CD8-positive, alpha-beta memory T cell (primary cell): ENCODE data around the gene MAST4. TPM values are rescaled to one million over a fixed set of nuclear protein-coding genes. Genes with fewer than 3 reads are reported as not detected.

Experiments used
- CTCF ChIA-PET: fragments of 350-600 bp; sonication (Branson Sonifier 250); formaldehyde crosslinking; loops from one replicate; lab custom pipeline; 2021; ENCODE audit warnings: antibody characterized with exemption; lab: Charles Lee
- POLR2A ChIA-PET: fragments of 350-600 bp; sonication (Branson Sonifier 250); formaldehyde crosslinking; loops from one replicate; lab custom pipeline; 2021; ENCODE audit warnings: antibody characterized with exemption; lab: Charles Lee
- DNase-seq, 5 donors: peaks; one replicate each; pipeline versions ENCODE4 v3.0.0 to v3.0.0-alpha.2; 2020 to 2022; ENCODE audit warnings: mixed read lengths in 1 of 5
- H3K27ac ChIP-seq: one replicate; pipeline ENCODE4 v1.7.0; 2013; ENCODE audit warnings: low read depth, mild to moderate bottlenecking, low read length, moderate library complexity
- H3K27me3 ChIP-seq: 2 replicates; pipeline ENCODE4 v1.7.0; 2013; ENCODE audit warnings: low read length, mild to moderate bottlenecking; ENCODE audit not compliant: insufficient read depth, poor library complexity, severe bottlenecking
- H3K36me3 ChIP-seq: 2 replicates; pipeline ENCODE4 v1.7.0; 2013; ENCODE audit warnings: mild to moderate bottlenecking, low read length, moderate library complexity; ENCODE audit not compliant: insufficient read depth
- H3K4me1 ChIP-seq: 2 replicates; pipeline ENCODE4 v1.7.0; 2013; ENCODE audit warnings: mild to moderate bottlenecking, low read length, moderate library complexity; ENCODE audit not compliant: insufficient read depth
- H3K4me3 ChIP-seq: 2 replicates; pipeline ENCODE4 v1.7.0; 2013; ENCODE audit warnings: mild to moderate bottlenecking, low read length
- H3K9me3 ChIP-seq: 2 replicates; pipeline ENCODE4 v1.7.0; 2013; ENCODE audit warnings: mild to moderate bottlenecking, low read length
- H3K27ac Mint-ChIP-seq, 8 donors: one replicate each; pipeline ENCODE4 v1.8.0; 2020 to 2021; ENCODE audit warnings: mixed read lengths in 8 of 8, mild to moderate bottlenecking in 6 of 8, inconsistent platforms in 3 of 8, moderate library complexity in 3 of 8
- H3K27me3 Mint-ChIP-seq, 2 donors: one replicate each; pipeline ENCODE4 v1.8.0; 2020 to 2021; ENCODE audit warnings: mixed read lengths in 2 of 2, mild to moderate bottlenecking in 1 of 2, moderate library complexity in 1 of 2
- H3K36me3 Mint-ChIP-seq, 3 donors: one replicate each; pipeline ENCODE4 v1.8.0; 2020 to 2021; ENCODE audit warnings: mixed read lengths in 3 of 3, inconsistent platforms in 1 of 3, mild to moderate bottlenecking in 1 of 3
- H3K4me1 Mint-ChIP-seq, 3 donors: one replicate each; pipeline ENCODE4 v1.8.0; 2020 to 2021; ENCODE audit warnings: mixed read lengths in 3 of 3, inconsistent platforms in 1 of 3, mild to moderate bottlenecking in 1 of 3
- H3K4me3 Mint-ChIP-seq, 7 donors: one replicate each; pipeline ENCODE4 v1.8.0; 2020 to 2021; ENCODE audit warnings: mixed read lengths in 7 of 7, mild to moderate bottlenecking in 6 of 7, moderate library complexity in 4 of 7, inconsistent platforms in 2 of 7
- H3K9me3 Mint-ChIP-seq, 5 donors: one replicate each; pipeline ENCODE4 v1.8.0; 2020 to 2022; ENCODE audit warnings: mixed read lengths in 5 of 5, mild to moderate bottlenecking in 3 of 5, moderate library complexity in 2 of 5, inconsistent platforms in 1 of 5
- polyA plus RNA-seq: library from polyadenylated mRNA; unstranded; fragments of 300-500 nt; fragmentation: Illumina TruSeq; gene quantifications from one replicate; pipeline ENCODE4 v1.2.3, GENCODE V29; 2021
- total RNA-seq, 2 experiments: library from RNA; stranded (reverse); gene quantifications; one replicate each; pipeline ENCODE4 v1.2.3, GENCODE V29; 2021

MAST4 gene
- total and polyA plus RNA-seq, 3 experiments from 2014 or later, result 5.0 to 7.2 (median 6.5) TPM

GRCh38 chr5:67027171-67027570, 431.0 kb downstream of the MAST4 start:
- H3K4me1 Mint-ChIP-seq, result peaks cover 10 to 27% (median 16%) of the 10 kb centered on the region in 3 donors
- H3K4me1 ChIP-seq, result no peaks in the 10 kb centered on the region
- H3K9me3 ChIP-seq, result no peaks in the 10 kb centered on the region
- H3K36me3 ChIP-seq, result no peaks in the 10 kb centered on the region
- H3K36me3 Mint-ChIP-seq, result peaks cover 0 to 5% (median 1%) of the 10 kb centered on the region in 3 donors
- no peaks in the 10 kb centered on the region for H3K9me3 Mint-ChIP-seq
- no peaks in the 10 kb centered on the region for H3K27me3 Mint-ChIP-seq
- H3K4me3 ChIP-seq, result no peak overlapping the region
- H3K27me3 ChIP-seq, result no peaks in the 10 kb centered on the region
- no peak overlapping the region for H3K4me3 Mint-ChIP-seq
- H3K27ac ChIP-seq, result no peak overlapping the region
- ChIA-PET CTCF (no interaction called here), POLR2A (no interaction called here)
- no peak for DNase-seq
- H3K27ac Mint-ChIP-seq, result no peak overlapping the region

- ChIA-PET POLR2A (no interaction called here), CTCF (no interaction called here)
- H3K9me3 Mint-ChIP-seq, result no peaks in the 10 kb centered on the region
- no peak overlapping the region for H3K27ac ChIP-seq
- H3K27me3 Mint-ChIP-seq, result no peaks in the 10 kb centered on the region
- H3K27ac Mint-ChIP-seq, result peak overlapping the region in 2 of 8 donors; percentile 25 to 48
- no peaks in the 10 kb centered on the region for H3K9me3 ChIP-seq
- no peak for DNase-seq
- H3K36me3 ChIP-seq, result no peaks in the 10 kb centered on the region
- H3K27me3 ChIP-seq, result no peaks in the 10 kb centered on the region
- peaks cover 13 to 32% (median 20%) of the 10 kb centered on the region in 3 donors for H3K4me1 Mint-ChIP-seq
- no peak overlapping the region for H3K4me3 Mint-ChIP-seq
- peaks cover 0 to 5% (median 1%) of the 10 kb centered on the region in 3 donors for H3K36me3 Mint-ChIP-seq
- no peak overlapping the region for H3K4me3 ChIP-seq
- H3K4me1 ChIP-seq, result no peaks in the 10 kb centered on the region
These were observed 432.2 kb downstream of the MAST4 start for GRCh38 chr5:67028371-67028770.

- Mint-ChIP-seq H3K9me3 (no peaks in the 10 kb centered on the region), H3K27ac (no peak overlapping the region), H3K27me3 (no peaks in the 10 kb centered on the region), H3K36me3 (peaks cover 0 to 5% (median 1%) of the 10 kb centered on the region in 3 donors), H3K4me3 (no peak overlapping the region), H3K4me1 (peaks cover 13 to 32% (median 20%) of the 10 kb centered on the region in 3 donors)
- DNase-seq, result no peak
- no peaks in the 10 kb centered on the region for H3K9me3 ChIP-seq
- ChIA-PET CTCF (no interaction called here), POLR2A (no interaction called here)
- H3K27me3 ChIP-seq, result no peaks in the 10 kb centered on the region
- no peaks in the 10 kb centered on the region for H3K36me3 ChIP-seq
- no peak overlapping the region for H3K4me3 ChIP-seq
- H3K4me1 ChIP-seq, result no peaks in the 10 kb centered on the region
- H3K27ac ChIP-seq, result no peak overlapping the region
These were observed 432.7 kb downstream of the MAST4 start for GRCh38 chr5:67028941-67029340.

- H3K27me3 Mint-ChIP-seq, result no peaks in the 10 kb centered on the region
- peaks cover 0 to 5% (median 1%) of the 10 kb centered on the region in 3 donors for H3K36me3 Mint-ChIP-seq
- Histone ChIP-seq H3K27me3 (no peaks in the 10 kb centered on the region), H3K4me1 (no peaks in the 10 kb centered on the region), H3K36me3 (no peaks in the 10 kb centered on the region), H3K27ac (no peak overlapping the region), H3K9me3 (no peaks in the 10 kb centered on the region), H3K4me3 (no peak overlapping the region)
- H3K4me1 Mint-ChIP-seq, result peaks cover 13 to 32% (median 20%) of the 10 kb centered on the region in 3 donors
- ChIA-PET POLR2A (no interaction called here), CTCF (no interaction called here)
- no peaks in the 10 kb centered on the region for H3K9me3 Mint-ChIP-seq
- H3K27ac Mint-ChIP-seq, result no peak overlapping the region
- H3K4me3 Mint-ChIP-seq, result no peak overlapping the region
- no peak for DNase-seq
These were observed 433.3 kb downstream of the MAST4 start for GRCh38 chr5:67029481-67029880.

- Histone ChIP-seq H3K9me3 (no peaks in the 10 kb centered on the region), H3K4me3 (no peak overlapping the region), H3K27me3 (no peaks in the 10 kb centered on the region), H3K36me3 (no peaks in the 10 kb centered on the region), H3K4me1 (no peaks in the 10 kb centered on the region), H3K27ac (no peak overlapping the region)
- no peaks in the 10 kb centered on the region for H3K9me3 Mint-ChIP-seq
- H3K36me3 Mint-ChIP-seq, result peaks cover 0 to 5% (median 0%) of the 10 kb centered on the region in 3 donors
- ChIA-PET CTCF (no interaction called here), POLR2A (no interaction called here)
- peak overlapping the region in 1 of 8 donors; percentile 34 for H3K27ac Mint-ChIP-seq
- no peak for DNase-seq
- H3K4me3 Mint-ChIP-seq, result no peak overlapping the region
- peaks cover 13 to 32% (median 20%) of the 10 kb centered on the region in 3 donors for H3K4me1 Mint-ChIP-seq
- H3K27me3 Mint-ChIP-seq, result no peaks in the 10 kb centered on the region
These were observed 434.3 kb downstream of the MAST4 start for GRCh38 chr5:67030289-67031056.

GRCh38 chr5:67031057-67031443, 434.9 kb downstream of the MAST4 start:
- Histone ChIP-seq H3K4me1 (no peaks in the 10 kb centered on the region), H3K36me3 (no peaks in the 10 kb centered on the region), H3K27me3 (no peaks in the 10 kb centered on the region), H3K4me3 (no peak overlapping the region), H3K9me3 (no peaks in the 10 kb centered on the region), H3K27ac (no peak overlapping the region)
- CTCF ChIA-PET, result no interaction called here
- no peaks in the 10 kb centered on the region for H3K9me3 Mint-ChIP-seq
- H3K27ac Mint-ChIP-seq, result peak overlapping the region in 1 of 8 donors; percentile 34
- peaks cover 13 to 32% (median 20%) of the 10 kb centered on the region in 3 donors for H3K4me1 Mint-ChIP-seq
- DNase-seq, result no peak
- POLR2A ChIA-PET, result no interaction called here
- no peak overlapping the region for H3K4me3 Mint-ChIP-seq
- H3K27me3 Mint-ChIP-seq, result no peaks in the 10 kb centered on the region
- peaks cover 0 to 5% (median 2%) of the 10 kb centered on the region in 3 donors for H3K36me3 Mint-ChIP-seq

- ChIA-PET POLR2A (no interaction called here), CTCF (no interaction called here)
- Histone ChIP-seq H3K4me3 (no peak overlapping the region), H3K27me3 (no peaks in the 10 kb centered on the region), H3K27ac (no peak overlapping the region), H3K36me3 (no peaks in the 10 kb centered on the region), H3K9me3 (no peaks in the 10 kb centered on the region), H3K4me1 (no peaks in the 10 kb centered on the region)
- peaks cover 0 to 5% (median 4%) of the 10 kb centered on the region in 3 donors for H3K36me3 Mint-ChIP-seq
- H3K4me3 Mint-ChIP-seq, result no peak overlapping the region
- H3K27ac Mint-ChIP-seq, result peak overlapping the region in 1 of 8 donors; percentile 58
- no peak for DNase-seq
- no peaks in the 10 kb centered on the region for H3K9me3 Mint-ChIP-seq
- peaks cover 13 to 32% (median 20%) of the 10 kb centered on the region in 3 donors for H3K4me1 Mint-ChIP-seq
- H3K27me3 Mint-ChIP-seq, result no peaks in the 10 kb centered on the region
These were observed 435.5 kb downstream of the MAST4 start for GRCh38 chr5:67031692-67032091.

GRCh38 chr5:67032921-67033664, 436.9 kb downstream of the MAST4 start:
- peak overlapping the region in 2 of 8 donors; percentile 13 to 52 for H3K27ac Mint-ChIP-seq

More at GRCh38 chr5:67032921-67033664, 436.9 kb downstream of the MAST4 start:
- no peaks in the 10 kb centered on the region for H3K9me3 ChIP-seq
- POLR2A ChIA-PET, result no interaction called here
- no peaks in the 10 kb centered on the region for H3K36me3 ChIP-seq
- no peak overlapping the region for H3K4me3 Mint-ChIP-seq
- H3K9me3 Mint-ChIP-seq, result no peaks in the 10 kb centered on the region
- H3K27ac ChIP-seq, result no peak overlapping the region
- H3K4me1 Mint-ChIP-seq, result peaks cover 12 to 29% (median 20%) of the 10 kb centered on the region in 3 donors
- DNase-seq, result no peak
- no peak overlapping the region for H3K4me3 ChIP-seq
- H3K27me3 ChIP-seq, result no peaks in the 10 kb centered on the region
- no peaks in the 10 kb centered on the region for H3K4me1 ChIP-seq
- no peaks in the 10 kb centered on the region for H3K27me3 Mint-ChIP-seq
- CTCF ChIA-PET, result interaction anchor here (0.7 kb wide), 1 partner anchor 188 kb away, joined by 4 read pairs; no protein-coding TSS in a partner anchor
- peaks cover 0 to 5% (median 4%) of the 10 kb centered on the region in 3 donors for H3K36me3 Mint-ChIP-seq
